B cell (primary cell): ENCODE data around the gene SGIP1.

Experiments
- CTCF ChIP-seq: fragments of 200-600 bp; IDR thresholded peaks from one replicate; pipeline ENCODE4 v1.8.0; 2022; ENCODE audit warnings: antibody characterized with exemption, mild to moderate bottlenecking
- EZH2 ChIP-seq: IDR thresholded peaks from 2 replicates; pipeline ENCODE4 v1.6.1; 2012; ENCODE audit warnings: borderline replicate concordance, low read depth, mild to moderate bottlenecking, moderate library complexity, low read length; ENCODE audit not compliant: insufficient read depth, poor library complexity, severe bottlenecking

- TF ChIP-seq CTCF (no peak), EZH2 (no peak)
Observed at GRCh38 chr1:66537718-66538117, 3.8 kb downstream of the SGIP1 start.
